ENCODE measurements around the gene PGLYRP4. TPM values are rescaled to one million over a fixed set of nuclear protein-coding genes. Genes with fewer than 3 reads are reported as not detected.

The PGLYRP4 gene
- polyA plus RNA-seq, 4 donors: 0.18 to 0.33 TPM; not detected in 2

DNA sequence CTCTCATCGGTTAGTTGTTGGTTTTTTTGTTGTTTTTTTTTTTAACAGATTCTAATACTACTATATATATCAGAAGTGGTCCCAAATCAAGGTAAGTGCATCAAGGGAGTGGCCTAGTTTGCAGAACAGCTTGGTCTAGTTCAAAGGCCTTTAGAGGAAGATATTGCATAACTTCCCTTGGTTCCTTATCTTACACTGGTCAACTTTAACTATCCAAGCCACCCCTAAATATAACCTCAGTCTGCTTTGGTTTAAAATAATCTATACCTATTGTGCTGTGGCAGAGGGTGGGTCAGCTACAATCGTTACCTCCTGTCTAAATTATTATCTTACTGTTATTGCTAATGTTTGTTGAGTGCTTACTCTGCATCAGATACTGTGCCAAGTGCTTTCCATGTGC, 19.9 kb upstream of the PGLYRP4 start:
- peak in 1 of 2 donors; percentile 50 for DNase-seq
- H3K36me3 ChIP-seq (ENCODE audit: control insufficient read depth in 3 of 3, insufficient read depth in 2 of 3, low read depth in 1 of 3, low read length in 3 of 3): no peaks in the 10 kb centered on the region
- no peaks in the 10 kb centered on the region for H3K9me3 ChIP-seq (ENCODE audit: control insufficient read depth in 2 of 2, insufficient read depth in 1 of 2, low read depth in 1 of 2, low read length in 1 of 2)
- no peak for FAIRE-seq
- peaks cover 0 to 65% (median 0%) of the 10 kb centered on the region in 3 donors for H3K4me1 ChIP-seq (ENCODE audit: control insufficient read depth in 3 of 3, insufficient read depth in 2 of 3, low read depth in 1 of 3, low read length in 2 of 3)
- H3K27ac ChIP-seq (ENCODE audit: low read depth in 1 of 3, low read length in 2 of 3): no peak overlapping the region
- 29 to 53% (median 34%) methylated on average over 2 of the region's 2 CpGs for WGBS, 3 donors
- peaks cover 0 to 2% (median 0%) of the 10 kb centered on the region in 3 donors for H3K27me3 ChIP-seq (ENCODE audit: control insufficient read depth in 3 of 3, insufficient read depth in 3 of 3, low read length in 3 of 3)
- H3K4me3 ChIP-seq (ENCODE audit: low read depth in 1 of 3, low read length in 3 of 3): no peak overlapping the region

- no peak for FAIRE-seq
- H3K4me1 ChIP-seq (ENCODE audit: control insufficient read depth in 3 of 3, insufficient read depth in 2 of 3, low read depth in 1 of 3, low read length in 2 of 3): peaks cover 0 to 72% (median 0%) of the 10 kb centered on the region in 3 donors
- peaks cover 0 to 2% (median 0%) of the 10 kb centered on the region in 3 donors for H3K27me3 ChIP-seq (ENCODE audit: control insufficient read depth in 3 of 3, insufficient read depth in 3 of 3, low read length in 3 of 3)
- WGBS, 3 donors: 53 to 84% (median 71%) methylated on average over 2 of the region's 2 CpGs
- no peaks in the 10 kb centered on the region for H3K9me3 ChIP-seq (ENCODE audit: control insufficient read depth in 2 of 2, insufficient read depth in 1 of 2, low read depth in 1 of 2, low read length in 1 of 2)
- no peak overlapping the region for H3K4me3 ChIP-seq (ENCODE audit: low read depth in 1 of 3, low read length in 3 of 3)
- no peaks in the 10 kb centered on the region for H3K36me3 ChIP-seq (ENCODE audit: control insufficient read depth in 3 of 3, insufficient read depth in 2 of 3, low read depth in 1 of 3, low read length in 3 of 3)
- no peak for DNase-seq
- H3K27ac ChIP-seq (ENCODE audit: low read depth in 1 of 3, low read length in 2 of 3): no peak overlapping the region
Measured at GRCh38 chr1:153367090-153367489, 18.4 kb upstream of the PGLYRP4 start.

DNA sequence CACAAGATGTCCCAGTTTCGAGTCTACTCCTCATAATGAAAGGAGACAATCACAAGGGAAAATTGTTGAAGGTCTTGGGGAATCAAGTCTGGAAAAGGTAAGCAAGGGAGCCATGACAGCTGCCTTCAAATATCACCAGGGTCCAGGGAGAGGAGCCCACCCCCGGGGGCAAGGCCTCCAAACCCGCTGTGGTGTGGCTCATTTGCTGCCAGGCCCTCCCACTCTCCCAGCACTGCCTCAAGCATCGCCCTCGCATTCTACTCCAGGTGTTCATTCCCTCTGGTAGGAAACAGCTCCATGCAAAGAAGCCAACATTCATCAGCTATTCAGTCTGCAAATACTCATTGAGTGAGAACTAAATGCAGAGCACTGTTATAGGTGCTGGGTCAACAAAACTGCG, 17.6 kb upstream of the PGLYRP4 start:
- Histone ChIP-seq H3K9me3 (ENCODE audit: control insufficient read depth in 2 of 2, insufficient read depth in 1 of 2, low read depth in 1 of 2, low read length in 1 of 2) (no peaks in the 10 kb centered on the region), H3K27me3 (ENCODE audit: control insufficient read depth in 3 of 3, insufficient read depth in 3 of 3, low read length in 3 of 3) (peaks cover 0 to 2% (median 0%) of the 10 kb centered on the region in 3 donors), H3K4me1 (ENCODE audit: control insufficient read depth in 3 of 3, insufficient read depth in 2 of 3, low read depth in 1 of 3, low read length in 2 of 3) (peaks cover 0 to 71% (median 0%) of the 10 kb centered on the region in 3 donors), H3K27ac (ENCODE audit: low read depth in 1 of 3, low read length in 2 of 3) (no peak overlapping the region), H3K4me3 (ENCODE audit: low read depth in 1 of 3, low read length in 3 of 3) (no peak overlapping the region), H3K36me3 (ENCODE audit: control insufficient read depth in 3 of 3, insufficient read depth in 2 of 3, low read depth in 1 of 3, low read length in 3 of 3) (no peaks in the 10 kb centered on the region)
- 75 to 77% (median 77%) methylated on average over 6 of the region's 6 CpGs for WGBS, 3 donors
- DNase-seq: no peak
- FAIRE-seq: no peak

GRCh38 chr1:153365696-153366095, 17.1 kb upstream of the PGLYRP4 start:
- Histone ChIP-seq H3K36me3 (ENCODE audit: control insufficient read depth in 3 of 3, insufficient read depth in 2 of 3, low read depth in 1 of 3, low read length in 3 of 3) (peaks cover 0 to 2% (median 0%) of the 10 kb centered on the region in 3 donors), H3K27me3 (ENCODE audit: control insufficient read depth in 3 of 3, insufficient read depth in 3 of 3, low read length in 3 of 3) (peaks cover 0 to 2% (median 0%) of the 10 kb centered on the region in 3 donors), H3K27ac (ENCODE audit: low read depth in 1 of 3, low read length in 2 of 3) (no peak overlapping the region), H3K4me3 (ENCODE audit: low read depth in 1 of 3, low read length in 3 of 3) (no peak overlapping the region), H3K4me1 (ENCODE audit: control insufficient read depth in 3 of 3, insufficient read depth in 2 of 3, low read depth in 1 of 3, low read length in 2 of 3) (peaks cover 0 to 71% (median 0%) of the 10 kb centered on the region in 3 donors), H3K9me3 (ENCODE audit: control insufficient read depth in 2 of 2, insufficient read depth in 1 of 2, low read depth in 1 of 2, low read length in 1 of 2) (no peaks in the 10 kb centered on the region)
- DNase-seq (no peak), FAIRE-seq (no peak)
- 69 to 80% (median 73%) methylated on average over 8 of the region's 8 CpGs for WGBS, 3 donors

GRCh38 chr1:153364766-153365666, 16.4 kb upstream of the PGLYRP4 start:
- Histone ChIP-seq H3K36me3 (ENCODE audit: control insufficient read depth in 3 of 3, insufficient read depth in 2 of 3, low read depth in 1 of 3, low read length in 3 of 3) (peaks cover 0 to 2% (median 0%) of the 10 kb centered on the region in 3 donors), H3K4me1 (ENCODE audit: control insufficient read depth in 3 of 3, insufficient read depth in 2 of 3, low read depth in 1 of 3, low read length in 2 of 3) (peaks cover 0 to 71% (median 0%) of the 10 kb centered on the region in 3 donors), H3K27ac (ENCODE audit: low read depth in 1 of 3, low read length in 2 of 3) (no peak overlapping the region), H3K9me3 (ENCODE audit: control insufficient read depth in 2 of 2, insufficient read depth in 1 of 2, low read depth in 1 of 2, low read length in 1 of 2) (no peaks in the 10 kb centered on the region), H3K27me3 (ENCODE audit: control insufficient read depth in 3 of 3, insufficient read depth in 3 of 3, low read length in 3 of 3) (peaks cover 0 to 2% (median 0%) of the 10 kb centered on the region in 3 donors), H3K4me3 (ENCODE audit: low read depth in 1 of 3, low read length in 3 of 3) (no peak overlapping the region)
- DNase-seq (no peak), FAIRE-seq (no peak)
- WGBS, 3 donors: 69 to 73% (median 71%) methylated on average over 12 of the region's 12 CpGs

- Histone ChIP-seq H3K36me3 (ENCODE audit: control insufficient read depth in 3 of 3, insufficient read depth in 2 of 3, low read depth in 1 of 3, low read length in 3 of 3) (peaks cover 0 to 2% (median 0%) of the 10 kb centered on the region in 3 donors), H3K4me1 (ENCODE audit: control insufficient read depth in 3 of 3, insufficient read depth in 2 of 3, low read depth in 1 of 3, low read length in 2 of 3) (peaks cover 0 to 63% (median 0%) of the 10 kb centered on the region in 3 donors), H3K9me3 (ENCODE audit: control insufficient read depth in 2 of 2, insufficient read depth in 1 of 2, low read depth in 1 of 2, low read length in 1 of 2) (no peaks in the 10 kb centered on the region), H3K27me3 (ENCODE audit: control insufficient read depth in 3 of 3, insufficient read depth in 3 of 3, low read length in 3 of 3) (peaks cover 0 to 2% (median 0%) of the 10 kb centered on the region in 3 donors), H3K27ac (ENCODE audit: low read depth in 1 of 3, low read length in 2 of 3) (no peak overlapping the region), H3K4me3 (ENCODE audit: low read depth in 1 of 3, low read length in 3 of 3) (no peak overlapping the region)
- FAIRE-seq: no peak
- no peak for DNase-seq
Measured at GRCh38 chr1:153364156-153364555, 15.5 kb upstream of the PGLYRP4 start.

DNA sequence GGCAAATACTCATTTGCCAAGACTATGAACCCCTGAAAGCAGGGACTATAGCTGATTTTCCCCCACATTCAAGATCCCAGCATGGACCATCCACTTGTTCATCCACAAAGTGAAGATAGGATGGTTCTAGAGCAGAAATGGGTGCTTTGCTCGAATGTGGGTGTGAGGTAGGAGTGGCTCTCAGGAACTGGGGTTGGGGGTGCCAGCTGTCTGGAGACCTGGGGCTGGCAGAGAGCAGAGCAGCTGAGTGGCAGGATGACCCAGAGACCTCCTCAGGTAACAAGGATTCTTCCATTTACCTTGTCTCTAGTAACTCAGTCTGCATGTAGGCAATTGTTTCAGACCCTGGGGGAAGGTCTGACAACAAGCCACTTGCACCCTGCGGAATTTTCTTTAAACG, 15.0 kb upstream of the PGLYRP4 start:
- 67 to 78% (median 71%) methylated on average over 3 of the region's 3 CpGs for WGBS, 3 donors
- Histone ChIP-seq H3K4me3 (ENCODE audit: low read depth in 1 of 3, low read length in 3 of 3) (no peak overlapping the region), H3K4me1 (ENCODE audit: control insufficient read depth in 3 of 3, insufficient read depth in 2 of 3, low read depth in 1 of 3, low read length in 2 of 3) (peaks cover 0 to 61% (median 0%) of the 10 kb centered on the region in 3 donors), H3K9me3 (ENCODE audit: control insufficient read depth in 2 of 2, insufficient read depth in 1 of 2, low read depth in 1 of 2, low read length in 1 of 2) (no peaks in the 10 kb centered on the region), H3K36me3 (ENCODE audit: control insufficient read depth in 3 of 3, insufficient read depth in 2 of 3, low read depth in 1 of 3, low read length in 3 of 3) (peaks cover 0 to 2% (median 0%) of the 10 kb centered on the region in 3 donors), H3K27me3 (ENCODE audit: control insufficient read depth in 3 of 3, insufficient read depth in 3 of 3, low read length in 3 of 3) (peaks cover 0 to 2% (median 0%) of the 10 kb centered on the region in 3 donors), H3K27ac (ENCODE audit: low read depth in 1 of 3, low read length in 2 of 3) (no peak overlapping the region)
- FAIRE-seq (no peak), DNase-seq (no peak)

DNA sequence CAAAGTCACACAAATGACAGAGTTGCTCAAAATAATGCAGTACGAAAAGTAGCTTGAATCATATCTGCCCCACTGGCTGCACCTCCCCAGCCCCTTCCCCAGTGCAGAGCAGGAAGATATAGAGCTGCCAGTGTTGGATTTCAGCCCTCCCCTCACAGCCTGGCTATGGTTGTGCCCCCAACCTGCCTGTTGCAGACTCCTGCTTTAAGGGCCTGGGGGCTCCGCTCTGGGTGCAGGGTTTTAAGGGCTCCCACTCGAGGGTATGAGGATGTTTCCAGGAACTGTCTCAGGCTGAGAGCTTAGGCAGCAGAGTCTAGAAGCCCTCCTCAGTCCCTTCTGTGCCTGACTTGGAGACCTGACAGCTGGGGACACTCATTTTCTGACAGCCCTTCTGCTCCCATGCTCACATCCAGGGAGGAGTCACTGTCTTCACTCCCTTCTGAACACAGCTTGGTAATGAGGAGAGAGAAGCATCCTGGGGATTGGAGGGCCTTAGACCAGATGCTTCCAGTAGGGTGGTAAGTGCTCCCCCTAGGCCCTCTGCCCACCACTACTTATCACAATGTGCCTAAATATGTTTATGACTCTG, 13.6 kb upstream of the PGLYRP4 start:
- Histone ChIP-seq H3K27me3 (ENCODE audit: control insufficient read depth in 3 of 3, insufficient read depth in 3 of 3, low read length in 3 of 3) (no peaks in the 10 kb centered on the region), H3K27ac (ENCODE audit: low read depth in 1 of 3, low read length in 2 of 3) (no peak overlapping the region), H3K4me1 (ENCODE audit: control insufficient read depth in 3 of 3, insufficient read depth in 2 of 3, low read depth in 1 of 3, low read length in 2 of 3) (peaks cover 0 to 66% (median 0%) of the 10 kb centered on the region in 3 donors), H3K36me3 (ENCODE audit: control insufficient read depth in 3 of 3, insufficient read depth in 2 of 3, low read depth in 1 of 3, low read length in 3 of 3) (peaks cover 0 to 2% (median 0%) of the 10 kb centered on the region in 3 donors), H3K9me3 (ENCODE audit: control insufficient read depth in 2 of 2, insufficient read depth in 1 of 2, low read depth in 1 of 2, low read length in 1 of 2) (no peaks in the 10 kb centered on the region), H3K4me3 (ENCODE audit: low read depth in 1 of 3, low read length in 3 of 3) (no peak overlapping the region)
- 72 to 85% (median 72%) methylated on average over 3 of the region's 3 CpGs for WGBS, 3 donors
- FAIRE-seq: no peak
- DNase-seq: no peak

All from small intestine (tissue), 7 donors.